Kidney (tissue), 14 donors: ENCODE measurements around the gene FBXO41. TPM values are rescaled to one million over a fixed set of nuclear protein-coding genes. Genes with fewer than 3 reads are reported as not detected.

ENCODE experiments used
- DNase-seq, 5 donors: peaks; one replicate each; pipeline ENCODE4 v3.0.0-alpha.2; 2013 to 2020
- FAIRE-seq: peaks from 2 replicates; lab custom pipeline; 2012; peaks lifted over from hg19 to GRCh38; lab: Jason Lieb, UNC
- H3K27ac ChIP-seq, 2 donors: one replicate each; pipeline ENCODE4 v1.7.0; 2013; ENCODE audit warnings: low read depth in 2 of 2, low read length in 2 of 2, inconsistent platforms in 1 of 2
- H3K27me3 ChIP-seq: one replicate; pipeline ENCODE4 v1.7.1; 2013; ENCODE audit warnings: low read length, inconsistent platforms; ENCODE audit not compliant: control insufficient read depth, insufficient read depth
- H3K36me3 ChIP-seq, 3 donors: one replicate each; pipeline versions ENCODE4 v1.7.0 to v1.7.1; 2013; ENCODE audit warnings: low read length in 3 of 3, control low read depth in 1 of 3, inconsistent platforms in 1 of 3; ENCODE audit not compliant: insufficient read depth in 3 of 3, control insufficient read depth in 2 of 3
- H3K4me1 ChIP-seq, 3 donors: one replicate each; pipeline versions ENCODE4 v1.7.0 to v1.7.1; 2013; ENCODE audit warnings: low read length in 3 of 3, inconsistent platforms in 1 of 3, low read depth in 1 of 3; ENCODE audit not compliant: control insufficient read depth in 2 of 3, insufficient read depth in 2 of 3
- H3K4me3 ChIP-seq, 3 donors: one replicate each; pipeline versions ENCODE4 v1.7.0 to v1.8.1; 2013; ENCODE audit warnings: low read length in 3 of 3, control low read depth in 1 of 3, inconsistent platforms in 1 of 3
- H3K9ac ChIP-seq, 3 donors: one replicate each; pipeline versions ENCODE4 v1.7.0 to v1.7.1; 2013; ENCODE audit warnings: low read length in 3 of 3, control low read depth in 1 of 3, inconsistent platforms in 1 of 3
- H3K9me3 ChIP-seq, 3 donors: one replicate each; pipeline versions ENCODE4 v1.7.0 to v1.7.1; 2013; ENCODE audit warnings: low read length in 3 of 3, control low read depth in 1 of 3, inconsistent platforms in 1 of 3; ENCODE audit not compliant: control insufficient read depth in 2 of 3, insufficient read depth in 1 of 3
- intact Hi-C: fragments of 100-400 bp; cut with DNase I; formaldehyde crosslinking; loops from one replicate; pipeline ENCODE4 v1.11.1; 2022
- polyA plus RNA-seq: library from polyadenylated mRNA; stranded (reverse); fragments of 350-450 nt; fragmentation: Illumina TruSeq; extraction: RNeasy Lipid Tissue Mini Kit (QIAGEN cat#74804); gene quantifications from one replicate; pipeline ENCODE4 v1.2.3, GENCODE V29; 2014; ENCODE audit warnings: low read depth, low replicate concordance; ENCODE audit not compliant: insufficient read depth
- total RNA-seq: library from RNA; stranded (reverse); fragmentation: NEBNext Ultra II Directional; extraction: Animal tissue kit (Norgen Biotek cat#: 25700); gene quantifications from one replicate; pipeline ENCODE4 v1.2.1, GENCODE V29; 2021
- TF ChIP-seq, protein P1 (sequence below): IDR thresholded peaks from 3 replicates; pipeline ENCODE4 v1.5.1; 2012; ENCODE audit warnings: mild to moderate bottlenecking, moderate library complexity, borderline replicate concordance; ENCODE audit not compliant: insufficient read depth; ENCODE audit errors: extremely low read depth
- donor health status: control.
- donor health status: control.
- donor health status: control.
- donor health status: control.
- donor health status: control.
- donor health status: DM: yes; HTN: yes; CAD: no.
- donor health status: Normal renal cell carcinoma (clear cell type).

The FBXO41 gene
- total and polyA plus RNA-seq, 2 donors from 2014 or later, result 0.49 to 5.2 TPM

DNA sequence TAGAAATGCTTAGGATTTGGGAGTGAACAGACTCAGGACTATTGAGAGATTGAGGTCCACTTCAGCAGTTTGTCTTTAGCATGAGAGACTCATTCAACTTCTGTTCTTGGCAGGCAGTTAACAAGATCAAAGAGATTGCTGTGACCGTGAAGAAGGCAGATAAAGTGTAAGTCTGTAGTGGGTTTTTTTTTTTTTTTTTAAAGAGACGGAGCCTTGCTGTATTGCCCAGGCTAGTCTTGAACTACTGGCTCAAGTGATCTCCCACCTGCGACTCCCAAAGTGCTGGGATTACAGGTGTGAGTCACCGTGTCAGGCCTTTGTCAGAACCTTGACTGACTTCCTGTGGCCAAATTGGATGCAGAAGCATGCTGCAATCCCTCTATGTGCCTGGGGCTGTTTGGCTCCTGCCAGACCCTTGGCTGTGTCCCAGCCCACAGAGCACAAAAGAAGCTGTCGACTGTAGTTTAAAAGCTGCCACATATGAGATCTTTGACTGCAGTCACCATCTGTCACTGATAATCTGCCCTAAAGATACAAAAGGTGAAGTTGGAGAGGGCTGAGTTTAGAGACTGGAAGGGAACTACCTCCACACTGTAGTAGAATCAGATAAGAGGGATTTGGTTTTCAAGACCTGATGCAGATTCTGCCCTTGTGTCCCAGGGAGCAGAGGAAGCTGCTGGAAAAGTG lies 40.3 kb downstream of the FBXO41 start:
- no peak overlapping the region for H3K4me3 ChIP-seq
- no peaks in the 10 kb centered on the region for H3K27me3 ChIP-seq
- no peak overlapping the region for H3K9ac ChIP-seq
- H3K36me3 ChIP-seq, result peaks cover 5 to 68% (median 52%) of the 10 kb centered on the region in 3 donors
- no peak for FAIRE-seq
- TF ChIP-seq, protein P1, sequence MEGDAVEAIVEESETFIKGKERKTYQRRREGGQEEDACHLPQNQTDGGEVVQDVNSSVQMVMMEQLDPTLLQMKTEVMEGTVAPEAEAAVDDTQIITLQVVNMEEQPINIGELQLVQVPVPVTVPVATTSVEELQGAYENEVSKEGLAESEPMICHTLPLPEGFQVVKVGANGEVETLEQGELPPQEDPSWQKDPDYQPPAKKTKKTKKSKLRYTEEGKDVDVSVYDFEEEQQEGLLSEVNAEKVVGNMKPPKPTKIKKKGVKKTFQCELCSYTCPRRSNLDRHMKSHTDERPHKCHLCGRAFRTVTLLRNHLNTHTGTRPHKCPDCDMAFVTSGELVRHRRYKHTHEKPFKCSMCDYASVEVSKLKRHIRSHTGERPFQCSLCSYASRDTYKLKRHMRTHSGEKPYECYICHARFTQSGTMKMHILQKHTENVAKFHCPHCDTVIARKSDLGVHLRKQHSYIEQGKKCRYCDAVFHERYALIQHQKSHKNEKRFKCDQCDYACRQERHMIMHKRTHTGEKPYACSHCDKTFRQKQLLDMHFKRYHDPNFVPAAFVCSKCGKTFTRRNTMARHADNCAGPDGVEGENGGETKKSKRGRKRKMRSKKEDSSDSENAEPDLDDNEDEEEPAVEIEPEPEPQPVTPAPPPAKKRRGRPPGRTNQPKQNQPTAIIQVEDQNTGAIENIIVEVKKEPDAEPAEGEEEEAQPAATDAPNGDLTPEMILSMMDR, result no peak
- H3K27ac ChIP-seq, result no peak overlapping the region
- no peaks in the 10 kb centered on the region for H3K4me1 ChIP-seq
- intact Hi-C loops, result no loop called here
- peak in 1 of 5 donors; percentile 3 for DNase-seq
- no peaks in the 10 kb centered on the region for H3K9me3 ChIP-seq

DNA sequence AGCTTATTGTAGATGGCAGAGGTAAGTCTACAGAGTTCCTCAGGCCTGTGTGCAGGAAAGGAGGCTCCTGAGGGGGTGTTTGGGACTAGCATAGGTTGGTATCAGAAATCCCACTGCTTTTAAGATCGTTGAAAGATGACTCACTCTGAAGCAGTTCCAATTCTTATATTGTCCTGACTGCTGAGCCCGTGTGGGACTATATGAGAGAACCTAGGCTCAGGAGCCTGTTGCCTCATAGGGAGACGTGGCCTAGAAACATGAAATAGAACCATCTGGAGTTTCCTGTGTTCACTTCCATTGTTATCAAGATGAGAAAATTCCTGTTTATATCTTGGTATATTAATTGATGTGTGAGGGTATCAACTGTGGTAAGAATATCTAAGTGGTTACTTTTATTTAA lies 44.5 kb downstream of the FBXO41 start:
- Histone ChIP-seq H3K36me3 (peaks cover 3 to 31% (median 20%) of the 10 kb centered on the region in 3 donors), H3K27me3 (no peaks in the 10 kb centered on the region), H3K9me3 (no peaks in the 10 kb centered on the region), H3K4me1 (peaks cover 4 to 9% (median 7%) of the 10 kb centered on the region in 3 donors), H3K4me3 (no peak overlapping the region), H3K27ac (no peak overlapping the region), H3K9ac (no peak overlapping the region)
- FAIRE-seq (no peak), DNase-seq (no peak)
- intact Hi-C loops, result no loop called here
- TF ChIP-seq, protein P1, result no peak

DNA sequence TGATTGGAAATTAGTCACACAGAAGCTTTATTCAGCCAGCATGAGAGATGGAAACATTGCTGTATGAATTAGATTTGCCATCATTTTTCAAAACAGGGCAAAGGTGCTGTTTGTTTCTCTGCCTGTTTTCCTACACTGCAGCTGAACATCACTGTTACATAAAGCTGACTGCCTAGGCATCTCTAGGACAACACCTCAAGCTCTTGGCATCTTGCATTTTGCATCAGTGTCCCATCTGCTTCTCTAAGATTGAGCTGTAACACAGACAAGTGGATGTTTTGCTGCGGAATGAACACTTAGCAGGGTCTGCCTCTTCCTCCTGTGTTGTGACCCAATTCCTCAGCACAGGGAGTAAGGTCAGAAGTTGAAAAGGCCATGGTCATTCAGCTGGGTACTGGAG lies 45.3 kb downstream of the FBXO41 start:
- Histone ChIP-seq H3K4me1 (peaks cover 4 to 10% (median 7%) of the 10 kb centered on the region in 3 donors), H3K27ac (no peak overlapping the region), H3K27me3 (no peaks in the 10 kb centered on the region), H3K9me3 (no peaks in the 10 kb centered on the region), H3K9ac (no peak overlapping the region), H3K36me3 (peaks cover 0 to 23% (median 12%) of the 10 kb centered on the region in 3 donors), H3K4me3 (no peak overlapping the region)
- FAIRE-seq, result no peak
- TF ChIP-seq, protein P1, result no peak
- DNase-seq, result no peak
- intact Hi-C loops, result no loop called here
